ENCODE results near the gene XYLT2. TPM values are rescaled to one million over a fixed set of nuclear protein-coding genes. Genes with fewer than 3 reads are reported as not detected.

The XYLT2 gene
- polyA plus RNA-seq, 3 donors: 4.4 to 10.2 (median 4.4) TPM

GRCh38 chr17:50303596-50303995 is 42.3 kb upstream of the XYLT2 start:
- H3K36me3 Mint-ChIP-seq: no peaks in the 10 kb centered on the region
- H3K4me3 Mint-ChIP-seq: no peak overlapping the region
- no peak overlapping the region for H3K4me3 ChIP-seq (replicated peaks in 1 of 3; ENCODE audit: low read depth in 2 of 3, low read length in 3 of 3)
- peaks cover 3 to 8% (median 6%) of the 10 kb centered on the region in 3 donors for H3K27me3 Mint-ChIP-seq (ENCODE audit: low read depth in 3 of 3)
- no peaks in the 10 kb centered on the region for H3K36me3 ChIP-seq (replicated peaks in 1 of 2; ENCODE audit: control insufficient read depth in 1 of 2, insufficient read depth in 2 of 2, low read length in 2 of 2)
- H3K4me2 ChIP-seq (replicated peaks; ENCODE audit: extremely low read depth, low read length, poor library complexity, severe bottlenecking): no peak overlapping the region
- H3K9me3 ChIP-seq (replicated peaks in 1 of 2; ENCODE audit: control insufficient read depth in 1 of 2, insufficient read depth in 1 of 2, low read length in 2 of 2): no peaks in the 10 kb centered on the region
- TF ChIP-seq, protein P1, sequence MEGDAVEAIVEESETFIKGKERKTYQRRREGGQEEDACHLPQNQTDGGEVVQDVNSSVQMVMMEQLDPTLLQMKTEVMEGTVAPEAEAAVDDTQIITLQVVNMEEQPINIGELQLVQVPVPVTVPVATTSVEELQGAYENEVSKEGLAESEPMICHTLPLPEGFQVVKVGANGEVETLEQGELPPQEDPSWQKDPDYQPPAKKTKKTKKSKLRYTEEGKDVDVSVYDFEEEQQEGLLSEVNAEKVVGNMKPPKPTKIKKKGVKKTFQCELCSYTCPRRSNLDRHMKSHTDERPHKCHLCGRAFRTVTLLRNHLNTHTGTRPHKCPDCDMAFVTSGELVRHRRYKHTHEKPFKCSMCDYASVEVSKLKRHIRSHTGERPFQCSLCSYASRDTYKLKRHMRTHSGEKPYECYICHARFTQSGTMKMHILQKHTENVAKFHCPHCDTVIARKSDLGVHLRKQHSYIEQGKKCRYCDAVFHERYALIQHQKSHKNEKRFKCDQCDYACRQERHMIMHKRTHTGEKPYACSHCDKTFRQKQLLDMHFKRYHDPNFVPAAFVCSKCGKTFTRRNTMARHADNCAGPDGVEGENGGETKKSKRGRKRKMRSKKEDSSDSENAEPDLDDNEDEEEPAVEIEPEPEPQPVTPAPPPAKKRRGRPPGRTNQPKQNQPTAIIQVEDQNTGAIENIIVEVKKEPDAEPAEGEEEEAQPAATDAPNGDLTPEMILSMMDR (IDR thresholded peaks at IDR 0.05): no peak
- peaks cover 9 to 11% of the 10 kb centered on the region in 2 donors for H3K4me1 ChIP-seq (ENCODE audit: control insufficient read depth in 1 of 2, insufficient read depth in 2 of 2, low read length in 2 of 2)
- intact Hi-C loops (cut with micrococcal nuclease): loop anchor here in 1 of 2 donors (5.0 kb wide), 1 partner anchor 36 kb away; no protein-coding TSS in a partner anchor
- no peak overlapping the region for H3K9ac ChIP-seq (ENCODE audit: insufficient read depth, low read length, poor library complexity, severe bottlenecking)
- H4K20me1 ChIP-seq (ENCODE audit: insufficient read depth, low read length): no peaks in the 10 kb centered on the region
- H3K4me1 Mint-ChIP-seq: peaks cover 19% of the 10 kb centered on the region
- 93% methylated on average over 3 of the region's 4 CpGs for WGBS (ENCODE audit: insufficient coverage)
- peaks cover 0 to 4% (median 0%) of the 10 kb centered on the region in 7 donors for H3K9me3 Mint-ChIP-seq
- H3K27ac ChIP-seq (ENCODE audit: low read depth in 1 of 2, low read length in 2 of 2): no peak overlapping the region
- H3K79me2 ChIP-seq (ENCODE audit: insufficient read depth, low read length): no peaks in the 10 kb centered on the region
- no peaks in the 10 kb centered on the region for H3K27me3 ChIP-seq (ENCODE audit: control insufficient read depth in 2 of 2, insufficient read depth in 2 of 2, low read length in 2 of 2)
- H3K27ac Mint-ChIP-seq: no peak overlapping the region
- DNase-seq: no peak
- H2AFZ ChIP-seq (ENCODE audit: insufficient read depth, low read depth, low read length, poor library complexity, severe bottlenecking): no peak overlapping the region

DNA sequence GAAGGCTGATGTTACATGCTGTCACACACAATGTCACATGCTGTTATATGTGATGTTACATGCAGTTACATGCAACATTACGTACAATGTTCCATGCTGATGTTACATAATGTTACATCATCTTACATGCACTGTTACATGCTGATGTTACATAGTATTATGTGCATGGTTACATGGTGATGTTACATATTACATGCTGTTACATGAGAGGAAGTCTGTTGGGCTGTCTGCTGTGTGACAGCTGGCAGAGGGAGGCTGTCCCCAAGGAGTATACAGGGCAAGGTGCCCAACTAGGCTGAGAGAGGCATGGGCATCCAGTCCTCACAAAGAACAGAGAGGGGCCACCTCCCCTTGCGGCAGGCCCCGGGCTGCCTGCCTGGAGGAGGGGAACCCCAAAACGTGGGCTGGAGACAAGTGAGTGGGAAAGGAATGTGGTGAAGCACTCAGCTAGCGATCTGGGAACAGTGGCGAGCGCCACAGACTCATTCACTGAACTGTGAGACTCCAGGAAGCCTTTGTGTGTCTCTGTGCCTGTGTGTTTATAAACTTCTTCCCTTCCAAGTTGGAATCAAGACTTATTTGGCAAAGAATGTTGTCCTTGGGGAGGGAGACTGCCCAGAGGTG is 41.0 kb upstream of the XYLT2 start:
- H3K9me3 ChIP-seq (replicated peaks in 1 of 2; ENCODE audit: control insufficient read depth in 1 of 2, insufficient read depth in 1 of 2, low read length in 2 of 2): no peaks in the 10 kb centered on the region
- H3K27ac ChIP-seq (ENCODE audit: low read depth in 1 of 2, low read length in 2 of 2): no peak overlapping the region
- no peaks in the 10 kb centered on the region for H3K27me3 ChIP-seq (ENCODE audit: control insufficient read depth in 2 of 2, insufficient read depth in 2 of 2, low read length in 2 of 2)
- H3K4me2 ChIP-seq (replicated peaks; ENCODE audit: extremely low read depth, low read length, poor library complexity, severe bottlenecking): no peak overlapping the region
- intact Hi-C loops (cut with micrococcal nuclease): loop anchor here in 1 of 2 donors (5.0 kb wide), 1 partner anchor 38 kb away; no protein-coding TSS in a partner anchor
- peaks cover 0 to 2% (median 0%) of the 10 kb centered on the region in 7 donors for H3K9me3 Mint-ChIP-seq
- WGBS (ENCODE audit: insufficient coverage): 100% methylated on average over 1 of the region's 7 CpGs
- H2AFZ ChIP-seq (ENCODE audit: insufficient read depth, low read depth, low read length, poor library complexity, severe bottlenecking): no peak overlapping the region
- peaks cover 19% of the 10 kb centered on the region for H3K4me1 Mint-ChIP-seq
- no peaks in the 10 kb centered on the region for H4K20me1 ChIP-seq (ENCODE audit: insufficient read depth, low read length)
- no peak for DNase-seq
- H3K27me3 Mint-ChIP-seq (ENCODE audit: low read depth in 3 of 3): peaks cover 2 to 8% (median 6%) of the 10 kb centered on the region in 3 donors
- H3K4me1 ChIP-seq (ENCODE audit: control insufficient read depth in 1 of 2, insufficient read depth in 2 of 2, low read length in 2 of 2): peaks cover 9 to 11% of the 10 kb centered on the region in 2 donors
- no peaks in the 10 kb centered on the region for H3K79me2 ChIP-seq (ENCODE audit: insufficient read depth, low read length)
- H3K36me3 Mint-ChIP-seq: no peaks in the 10 kb centered on the region
- TF ChIP-seq, protein P1 (IDR thresholded peaks at IDR 0.05): no peak
- no peak overlapping the region for H3K4me3 ChIP-seq (replicated peaks in 1 of 3; ENCODE audit: low read depth in 2 of 3, low read length in 3 of 3)
- peak overlapping the region in 1 of 7 donors; percentile 0 for H3K27ac Mint-ChIP-seq
- H3K36me3 ChIP-seq (replicated peaks in 1 of 2; ENCODE audit: control insufficient read depth in 1 of 2, insufficient read depth in 2 of 2, low read length in 2 of 2): no peaks in the 10 kb centered on the region
- H3K4me3 Mint-ChIP-seq: no peak overlapping the region
- no peak overlapping the region for H3K9ac ChIP-seq (ENCODE audit: insufficient read depth, low read length, poor library complexity, severe bottlenecking)
